ENCODE data around the gene MPHOSPH6.
"Not testable (repeated sequence)": the region's sequence is repeated elsewhere in the genome, so short reads cannot be mapped to it uniquely, and the experiment has no call there.

MPHOSPH6 gene

DNA sequence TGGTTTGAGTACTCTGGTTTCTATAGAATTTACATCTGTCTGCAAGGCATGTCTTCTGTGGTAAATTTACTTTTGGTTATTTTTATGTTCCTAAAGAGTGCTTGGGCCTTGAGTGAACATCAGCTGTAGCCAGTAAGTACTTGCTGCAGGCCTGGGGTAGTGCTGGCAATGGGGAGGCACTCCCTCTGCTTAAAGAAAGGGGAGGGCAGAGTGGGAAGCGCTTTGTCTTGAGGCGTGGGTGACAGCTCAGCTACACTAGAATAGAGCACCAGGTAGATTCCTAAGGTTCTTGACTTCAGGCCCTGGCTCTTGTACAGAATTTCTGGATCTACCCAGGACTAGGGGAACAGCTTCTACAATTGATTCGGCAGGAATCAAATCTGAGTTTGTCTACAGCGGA, 50.6 kb downstream of the MPHOSPH6 start:
- H3K9me3 ChIP-seq (ENCODE audit: control insufficient read depth, insufficient read depth, low read depth, low read length): no peaks in the 10 kb centered on the region
- no peaks in the 10 kb centered on the region for H3K36me3 ChIP-seq (ENCODE audit: control insufficient read depth, insufficient read depth, low read length)
- H3K9ac ChIP-seq (ENCODE audit: low read length): no peak overlapping the region
- H3K27me3 ChIP-seq (ENCODE audit: control insufficient read depth, insufficient read depth, low read length): no peaks in the 10 kb centered on the region
- no peak overlapping the region for H3K4me3 ChIP-seq (ENCODE audit: low read depth, low read length)
- H3K4me1 ChIP-seq (ENCODE audit: control insufficient read depth, insufficient read depth, low read length): no peaks in the 10 kb centered on the region
- H3K27ac ChIP-seq (ENCODE audit: low read depth, low read length): no peak overlapping the region

DNA sequence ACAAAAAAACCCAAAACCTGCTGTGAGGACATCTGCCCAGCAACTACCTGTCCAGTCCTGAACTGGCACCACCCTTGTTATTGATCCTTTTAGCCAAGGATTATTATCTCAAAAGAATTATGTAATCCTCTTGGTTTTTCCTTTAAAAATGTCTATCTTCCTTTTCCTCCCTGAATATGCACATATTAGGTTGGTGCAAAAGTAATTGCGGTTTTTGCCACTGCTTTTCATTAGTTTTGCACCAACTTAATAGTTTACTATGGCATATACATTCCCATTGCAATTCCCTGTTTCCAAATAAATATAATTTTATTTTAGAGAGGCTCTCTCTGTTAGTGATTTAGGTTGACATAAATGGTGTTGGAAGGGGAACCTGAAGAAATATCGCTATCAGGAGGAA, 51.3 kb downstream of the MPHOSPH6 start:
- H3K27me3 ChIP-seq (ENCODE audit: control insufficient read depth, insufficient read depth, low read length): no peaks in the 10 kb centered on the region
- H3K9me3 ChIP-seq (ENCODE audit: control insufficient read depth, insufficient read depth, low read depth, low read length): no peaks in the 10 kb centered on the region
- H3K27ac ChIP-seq (ENCODE audit: low read depth, low read length): no peak overlapping the region

DNA sequence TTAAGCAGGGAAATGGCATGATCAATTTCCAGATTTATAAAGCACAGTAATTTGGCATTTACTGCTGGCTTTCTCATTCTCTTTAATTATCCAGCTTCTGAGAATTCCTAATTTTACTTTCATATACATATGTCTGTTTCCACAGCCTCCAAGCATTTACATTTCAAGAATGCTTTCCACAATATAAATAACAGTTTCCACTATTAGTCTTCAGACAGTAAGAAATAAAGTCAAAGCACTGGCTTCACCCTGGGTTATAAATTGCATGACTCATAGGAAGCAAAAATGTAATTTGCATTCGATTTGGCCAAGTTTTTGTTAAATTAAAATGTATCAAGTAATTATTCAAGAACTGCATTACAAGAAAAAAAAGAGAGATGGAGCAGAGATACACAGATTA, 53.5 kb downstream of the MPHOSPH6 start:
- H3K27me3 ChIP-seq (ENCODE audit: control insufficient read depth, insufficient read depth, low read length): no peaks in the 10 kb centered on the region
- H3K9me3 ChIP-seq (ENCODE audit: control insufficient read depth, insufficient read depth, low read depth, low read length): no peaks in the 10 kb centered on the region
- no peaks in the 10 kb centered on the region for H3K4me1 ChIP-seq (ENCODE audit: control insufficient read depth, insufficient read depth, low read length)
- H3K27ac ChIP-seq (ENCODE audit: low read depth, low read length): no peak overlapping the region
- H3K36me3 ChIP-seq (ENCODE audit: control insufficient read depth, insufficient read depth, low read length): no peaks in the 10 kb centered on the region
- H3K9ac ChIP-seq (ENCODE audit: low read length): no peak overlapping the region
- H3K4me3 ChIP-seq (ENCODE audit: low read depth, low read length): no peak overlapping the region

More for the DNA sequence above, 51.3 kb downstream of the MPHOSPH6 start:
- Histone ChIP-seq H3K4me1 (ENCODE audit: control insufficient read depth, insufficient read depth, low read length) (no peaks in the 10 kb centered on the region), H3K36me3 (ENCODE audit: control insufficient read depth, insufficient read depth, low read length) (no peaks in the 10 kb centered on the region), H3K4me3 (ENCODE audit: low read depth, low read length) (no peak overlapping the region), H3K9ac (ENCODE audit: low read length) (no peak overlapping the region)

GRCh38 chr16:82113741-82114140, 56.3 kb downstream of the MPHOSPH6 start:
- no peak overlapping the region for H3K27ac ChIP-seq (ENCODE audit: low read depth, low read length)
- no peak overlapping the region for H3K9ac ChIP-seq (ENCODE audit: low read length)
- no peaks in the 10 kb centered on the region for H3K27me3 ChIP-seq (ENCODE audit: control insufficient read depth, insufficient read depth, low read length)
- H3K4me3 ChIP-seq (ENCODE audit: low read depth, low read length): no peak overlapping the region
- no peaks in the 10 kb centered on the region for H3K4me1 ChIP-seq (ENCODE audit: control insufficient read depth, insufficient read depth, low read length)
- no peaks in the 10 kb centered on the region for H3K36me3 ChIP-seq (ENCODE audit: control insufficient read depth, insufficient read depth, low read length)
- no peaks in the 10 kb centered on the region for H3K9me3 ChIP-seq (ENCODE audit: control insufficient read depth, insufficient read depth, low read depth, low read length)

GRCh38 chr16:82111944-82112343, 58.1 kb downstream of the MPHOSPH6 start:
- no peak overlapping the region for H3K27ac ChIP-seq (ENCODE audit: low read depth, low read length)
- no peak overlapping the region for H3K9ac ChIP-seq (ENCODE audit: low read length)
- H3K4me3 ChIP-seq (ENCODE audit: low read depth, low read length): no peak overlapping the region
- H3K36me3 ChIP-seq (ENCODE audit: control insufficient read depth, insufficient read depth, low read length): no peaks in the 10 kb centered on the region
- H3K9me3 ChIP-seq (ENCODE audit: control insufficient read depth, insufficient read depth, low read depth, low read length): no peaks in the 10 kb centered on the region
- no peaks in the 10 kb centered on the region for H3K4me1 ChIP-seq (ENCODE audit: control insufficient read depth, insufficient read depth, low read length)
- no peaks in the 10 kb centered on the region for H3K27me3 ChIP-seq (ENCODE audit: control insufficient read depth, insufficient read depth, low read length)

GRCh38 chr16:82109266-82109665, 60.8 kb downstream of the MPHOSPH6 start:
- H3K9ac ChIP-seq (ENCODE audit: low read length); H3K36me3 ChIP-seq (ENCODE audit: control insufficient read depth, insufficient read depth, low read length); H3K4me1 ChIP-seq (ENCODE audit: control insufficient read depth, insufficient read depth, low read length); H3K27ac ChIP-seq (ENCODE audit: low read depth, low read length); H3K9me3 ChIP-seq (ENCODE audit: control insufficient read depth, insufficient read depth, low read depth, low read length); H3K4me3 ChIP-seq (ENCODE audit: low read depth, low read length); H3K27me3 ChIP-seq (ENCODE audit: control insufficient read depth, insufficient read depth, low read length): not testable (repeated sequence)

DNA sequence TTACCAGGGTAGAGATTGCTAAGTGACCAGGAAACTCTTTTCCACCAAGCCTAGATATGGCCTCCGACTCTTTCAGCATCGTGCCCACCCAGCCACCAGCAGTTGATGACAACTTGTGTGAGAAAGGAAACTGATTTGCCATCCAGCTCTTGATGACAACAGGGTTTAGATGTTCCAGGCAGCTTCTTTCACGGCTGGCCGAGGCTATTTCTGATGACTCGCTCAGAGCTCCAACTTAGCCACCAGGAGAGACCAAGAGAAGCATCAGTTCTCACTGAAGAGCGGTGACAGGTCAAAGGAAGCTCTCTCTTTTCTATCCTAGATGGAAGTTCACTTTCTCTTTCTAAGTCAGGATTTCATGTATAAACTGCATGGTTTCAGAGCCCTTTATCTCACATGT, 61.2 kb downstream of the MPHOSPH6 start:
- H3K4me1 ChIP-seq (ENCODE audit: control insufficient read depth, insufficient read depth, low read length): no peaks in the 10 kb centered on the region

DNA sequence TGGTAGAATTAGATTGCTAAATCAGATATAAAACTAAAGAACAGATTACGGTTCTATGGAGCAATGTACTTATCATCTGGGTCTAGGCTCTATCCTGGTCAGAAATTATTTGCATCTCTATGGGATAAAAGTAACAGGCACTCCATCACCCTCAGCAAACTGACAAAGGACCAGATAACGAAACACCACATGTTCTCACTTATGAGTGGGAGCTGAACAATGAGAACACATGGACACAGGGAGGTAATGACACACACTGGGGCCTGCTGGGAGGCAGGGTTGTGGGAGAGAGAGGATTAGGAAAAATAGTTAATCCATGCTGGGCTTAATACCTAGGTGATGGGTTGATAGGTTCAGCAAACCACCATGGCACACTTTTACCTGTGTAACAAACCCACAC, 61.9 kb downstream of the MPHOSPH6 start:
- H3K27ac ChIP-seq (ENCODE audit: low read depth, low read length): no peak overlapping the region
- no peaks in the 10 kb centered on the region for H3K4me1 ChIP-seq (ENCODE audit: control insufficient read depth, insufficient read depth, low read length)
- H3K9me3 ChIP-seq (ENCODE audit: control insufficient read depth, insufficient read depth, low read depth, low read length): no peaks in the 10 kb centered on the region
- H3K36me3 ChIP-seq (ENCODE audit: control insufficient read depth, insufficient read depth, low read length): no peaks in the 10 kb centered on the region
- no peak overlapping the region for H3K9ac ChIP-seq (ENCODE audit: low read length)
- no peaks in the 10 kb centered on the region for H3K27me3 ChIP-seq (ENCODE audit: control insufficient read depth, insufficient read depth, low read length)
- H3K4me3 ChIP-seq (ENCODE audit: low read depth, low read length): no peak overlapping the region

More for the DNA sequence above, 61.2 kb downstream of the MPHOSPH6 start:
- Histone ChIP-seq H3K9ac (ENCODE audit: low read length) (no peak overlapping the region), H3K4me3 (ENCODE audit: low read depth, low read length) (no peak overlapping the region), H3K27ac (ENCODE audit: low read depth, low read length) (no peak overlapping the region), H3K9me3 (ENCODE audit: control insufficient read depth, insufficient read depth, low read depth, low read length) (no peaks in the 10 kb centered on the region), H3K27me3 (ENCODE audit: control insufficient read depth, insufficient read depth, low read length) (no peaks in the 10 kb centered on the region), H3K36me3 (ENCODE audit: control insufficient read depth, insufficient read depth, low read length) (no peaks in the 10 kb centered on the region)

DNA sequence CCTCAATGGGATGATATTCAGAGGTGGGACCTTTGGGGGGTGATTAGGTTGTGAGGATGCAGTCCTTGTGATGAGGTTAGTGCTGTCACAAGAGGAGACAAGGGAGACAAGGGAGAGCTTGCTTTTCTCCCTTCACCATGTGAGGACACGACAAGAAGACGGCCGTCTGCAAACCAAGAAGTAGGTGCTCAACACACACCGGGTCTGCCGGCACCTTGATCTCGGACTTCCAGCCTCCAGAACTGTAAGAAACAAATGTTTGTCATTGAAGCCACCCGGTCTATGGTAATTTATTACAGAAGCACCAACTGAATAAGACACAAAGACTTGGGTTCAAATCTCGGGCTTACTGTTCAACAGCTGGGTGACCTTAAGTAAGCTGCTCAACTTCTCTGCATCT, 64.9 kb downstream of the MPHOSPH6 start:
- Histone ChIP-seq H3K4me3 (ENCODE audit: low read depth, low read length) (no peak overlapping the region), H3K27me3 (ENCODE audit: control insufficient read depth, insufficient read depth, low read length) (no peaks in the 10 kb centered on the region), H3K9ac (ENCODE audit: low read length) (no peak overlapping the region), H3K4me1 (ENCODE audit: control insufficient read depth, insufficient read depth, low read length) (no peaks in the 10 kb centered on the region), H3K36me3 (ENCODE audit: control insufficient read depth, insufficient read depth, low read length) (no peaks in the 10 kb centered on the region), H3K27ac (ENCODE audit: low read depth, low read length) (no peak overlapping the region), H3K9me3 (ENCODE audit: control insufficient read depth, insufficient read depth, low read depth, low read length) (no peaks in the 10 kb centered on the region)

Data from HUES6 (cell line).